KOPT-K1 (cell line): Measurements from ENCODE around the gene ABLIM1.

ENCODE experiments used
- H3K27ac ChIP-seq: fragments of 200-600 bp; sonication (generic); 2 replicates; pipeline ENCODE4 v1.5.1; 2016; ENCODE audit warnings: antibody characterized with exemption, mild to moderate bottlenecking, low read depth, low read length; ENCODE audit not compliant: poor library complexity, severe bottlenecking
- H3K36me3 ChIP-seq: fragments of 200-600 bp; sonication (generic); 2 replicates; pipeline ENCODE4 v1.5.1; 2017; ENCODE audit warnings: antibody characterized with exemption, mild to moderate bottlenecking, low read length, moderate library complexity; ENCODE audit not compliant: insufficient read depth
- H3K9me3 ChIP-seq: fragments of 200-600 bp; sonication (generic); 2 replicates; pipeline ENCODE4 v1.5.1; 2017; ENCODE audit warnings: antibody characterized with exemption, low read length, mild to moderate bottlenecking; ENCODE audit not compliant: insufficient read depth, poor library complexity, severe bottlenecking

ABLIM1 gene

DNA sequence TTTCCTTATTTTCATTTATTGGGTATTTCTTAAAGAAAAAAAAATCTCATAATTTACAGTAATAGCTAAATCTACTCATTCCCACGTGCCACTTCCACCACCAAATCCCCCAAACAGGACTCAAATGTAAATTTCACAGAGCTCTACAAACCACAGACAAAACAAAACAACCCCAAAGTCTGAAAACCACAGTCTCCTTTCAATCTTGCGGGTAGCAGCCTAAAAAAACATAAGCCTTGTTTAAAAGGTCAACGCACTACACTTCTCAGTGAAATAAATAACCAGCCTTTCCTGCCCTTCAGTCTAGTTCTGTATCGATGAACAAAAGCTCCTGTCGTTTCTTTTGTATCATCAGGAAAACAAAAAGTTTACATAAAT lies 132.0 kb downstream of the ABLIM1 start:
- H3K36me3 ChIP-seq, result no peaks in the 10 kb centered on the region
- H3K27ac ChIP-seq, result peak overlapping the region; percentile 63
- H3K9me3 ChIP-seq, result no peaks in the 10 kb centered on the region

DNA sequence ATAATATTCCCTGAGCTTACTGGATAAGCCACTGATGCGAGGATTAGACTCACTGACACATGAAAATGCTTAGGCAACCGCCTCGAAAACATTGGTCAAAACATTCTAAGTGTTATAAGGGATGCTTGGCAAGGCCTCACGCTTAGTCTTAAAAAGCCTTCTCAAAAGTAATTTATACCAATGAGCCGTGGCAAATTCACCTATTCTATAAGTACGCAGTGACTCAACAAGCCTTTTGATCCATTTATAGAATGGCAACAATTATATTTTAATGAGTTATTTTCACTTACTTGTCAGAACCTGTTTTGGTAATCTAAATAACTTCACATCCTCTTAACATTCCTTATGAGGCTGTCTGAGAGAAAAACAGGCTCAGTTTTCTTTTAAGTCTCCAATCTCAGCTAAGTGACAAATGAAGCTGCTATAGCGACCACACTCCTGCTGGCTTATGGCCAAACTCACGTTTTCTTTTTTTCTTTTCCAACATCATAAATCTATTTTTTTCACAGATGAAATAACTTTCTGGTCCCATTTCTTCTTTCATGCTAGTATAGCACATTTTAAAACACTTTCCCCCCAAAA lies 132.6 kb downstream of the ABLIM1 start:
- Histone ChIP-seq H3K27ac (no peak overlapping the region), H3K9me3 (no peaks in the 10 kb centered on the region), H3K36me3 (no peaks in the 10 kb centered on the region)

DNA sequence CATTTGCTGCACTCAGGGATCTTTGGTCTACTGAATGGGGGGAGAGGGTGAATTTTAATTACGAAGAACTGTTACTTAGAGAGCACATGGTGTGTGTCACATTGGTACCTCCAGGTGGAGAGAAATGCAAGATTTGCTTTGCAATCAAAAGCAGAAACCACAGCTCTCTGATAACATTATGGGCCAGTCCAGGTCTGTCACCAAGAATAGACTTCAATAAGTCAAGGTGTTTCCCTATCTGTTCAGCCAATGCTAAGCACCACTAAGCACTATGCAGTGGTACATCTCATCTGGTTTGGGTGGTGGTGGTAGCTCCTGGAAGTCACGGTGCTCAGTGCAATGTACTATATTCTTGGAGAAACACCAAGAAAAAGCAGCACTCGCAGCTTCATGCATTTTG lies 134.2 kb downstream of the ABLIM1 start:
- no peaks in the 10 kb centered on the region for H3K36me3 ChIP-seq
- no peaks in the 10 kb centered on the region for H3K9me3 ChIP-seq
- no peak overlapping the region for H3K27ac ChIP-seq

DNA sequence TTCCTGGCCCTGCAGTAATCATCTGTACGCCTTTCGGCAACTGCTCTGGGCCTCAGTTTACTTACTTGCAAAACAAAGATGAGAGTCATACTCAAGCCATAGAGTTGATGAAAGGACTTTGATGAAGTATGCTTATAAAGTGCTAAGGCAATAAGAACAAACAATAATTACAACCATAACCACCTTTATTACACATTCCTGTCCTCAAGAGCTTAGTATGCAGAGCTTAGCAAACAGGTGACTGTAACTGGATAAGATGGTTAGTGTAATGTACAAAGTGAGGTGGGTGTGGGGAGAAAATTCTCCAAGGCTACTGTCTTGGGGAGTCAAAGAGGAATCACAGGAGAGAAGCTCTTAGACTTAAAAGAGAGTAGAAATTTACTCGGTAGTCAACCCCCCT lies 136.8 kb downstream of the ABLIM1 start:
- H3K36me3 ChIP-seq, result no peaks in the 10 kb centered on the region
- no peaks in the 10 kb centered on the region for H3K9me3 ChIP-seq
- H3K27ac ChIP-seq, result no peak overlapping the region

DNA sequence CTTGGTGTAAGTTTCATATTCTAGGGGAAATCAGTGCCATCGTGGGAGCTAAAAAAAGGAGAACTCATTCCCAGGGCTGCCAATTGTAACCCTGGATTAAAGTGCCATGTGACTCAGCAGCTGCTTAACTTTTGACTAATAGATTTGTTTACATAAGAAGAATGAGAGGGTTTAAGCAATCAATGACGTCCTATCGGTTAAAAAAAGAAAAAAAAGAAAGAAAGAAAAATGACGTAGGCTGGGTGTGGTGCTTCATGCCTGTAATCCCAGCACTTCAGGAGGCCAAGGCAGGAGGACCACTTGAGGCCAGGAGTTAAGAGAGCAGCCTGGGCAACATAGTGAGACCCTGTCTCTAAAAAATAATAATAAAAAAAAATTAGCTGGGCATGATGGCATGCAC lies 137.6 kb downstream of the ABLIM1 start:
- no peaks in the 10 kb centered on the region for H3K9me3 ChIP-seq
- H3K27ac ChIP-seq, result no peak overlapping the region
- H3K36me3 ChIP-seq, result no peaks in the 10 kb centered on the region

DNA sequence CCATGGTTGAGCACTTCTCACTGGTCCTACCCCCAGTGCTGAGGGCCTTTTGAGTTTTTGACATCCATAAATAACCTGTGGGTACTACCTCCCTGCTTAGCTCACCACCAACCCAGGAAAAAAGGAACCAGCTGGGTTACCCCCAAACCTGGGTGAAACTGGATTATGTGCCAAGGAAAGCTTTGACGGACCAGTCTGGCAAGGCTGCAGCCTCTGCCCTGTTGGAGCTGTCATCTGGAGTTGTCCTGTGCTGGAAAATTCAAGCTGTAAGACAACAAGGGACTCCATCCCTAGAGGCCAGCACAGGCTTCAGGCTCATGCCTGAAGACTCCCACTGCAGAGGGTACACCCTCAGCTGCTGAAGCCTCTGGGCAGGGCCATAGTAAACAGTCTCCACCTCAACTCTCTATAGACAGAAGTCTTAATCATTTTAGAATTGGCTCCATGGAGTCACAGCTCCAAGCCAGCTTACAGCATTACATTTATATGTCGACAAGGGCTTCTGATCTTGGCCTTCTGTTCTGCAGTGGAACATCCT lies 138.2 kb downstream of the ABLIM1 start:
- H3K9me3 ChIP-seq, result no peaks in the 10 kb centered on the region
- H3K27ac ChIP-seq, result no peak overlapping the region
- H3K36me3 ChIP-seq, result no peaks in the 10 kb centered on the region

DNA sequence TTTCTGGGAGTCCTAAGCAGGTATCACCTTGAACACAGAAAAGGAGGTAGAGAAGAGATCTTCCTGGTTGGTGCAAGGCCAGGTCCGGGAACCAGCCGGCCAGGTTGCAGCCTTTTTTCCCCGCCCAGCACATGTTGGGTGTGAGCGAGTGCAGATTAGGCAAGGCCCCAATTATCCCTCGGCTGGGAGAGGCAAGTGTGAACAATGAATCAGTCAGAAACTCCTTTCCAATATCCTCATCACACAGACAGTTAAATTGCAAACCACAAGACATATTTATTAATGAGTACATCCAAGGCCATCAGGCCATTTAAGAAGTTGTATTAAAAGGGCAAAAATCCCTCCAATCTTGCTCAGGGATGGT lies 138.8 kb downstream of the ABLIM1 start:
- Histone ChIP-seq H3K27ac (no peak overlapping the region), H3K36me3 (no peaks in the 10 kb centered on the region), H3K9me3 (no peaks in the 10 kb centered on the region)

DNA sequence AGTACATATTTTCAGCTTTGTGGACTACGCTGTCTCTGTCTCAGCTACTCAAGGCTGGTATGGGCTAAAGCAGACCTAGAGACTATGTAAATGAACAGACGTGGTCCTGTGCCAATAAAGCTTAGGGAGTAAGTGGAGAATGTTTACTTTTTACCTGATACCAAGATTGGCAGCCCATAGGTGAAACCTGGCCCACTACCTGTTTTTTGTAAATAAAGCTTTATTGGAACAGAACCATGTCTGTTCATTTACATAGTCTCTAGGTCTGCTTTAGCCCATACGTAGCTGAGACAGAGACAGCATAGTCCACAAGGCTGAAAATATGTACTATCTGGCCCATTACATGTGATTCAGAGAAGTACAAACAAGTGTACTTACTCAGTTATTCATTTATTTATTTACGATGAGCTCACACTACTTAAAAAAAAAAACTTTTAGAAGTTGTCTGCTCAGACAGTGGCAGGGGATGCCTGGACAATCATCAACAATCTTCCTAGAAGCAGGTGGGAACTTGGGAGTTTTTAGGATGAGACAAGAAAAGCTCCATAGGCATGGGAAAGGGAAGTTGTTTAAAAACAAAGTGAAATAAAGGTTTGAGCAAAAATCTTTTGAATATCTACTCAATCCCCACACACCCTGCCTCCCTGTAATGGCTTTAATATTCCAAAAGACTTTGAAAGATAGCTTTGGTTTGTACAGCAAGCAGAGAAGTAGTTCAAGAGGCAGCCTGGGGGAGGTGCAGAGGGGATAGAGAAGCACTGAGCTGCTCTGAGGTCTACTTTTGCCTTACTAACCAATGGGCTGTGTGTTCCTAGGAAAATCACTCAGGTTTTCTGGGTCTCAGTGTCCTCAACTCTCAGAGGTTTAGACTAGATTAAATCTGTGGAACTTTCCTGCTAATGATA lies 139.4 kb downstream of the ABLIM1 start:
- H3K27ac ChIP-seq, result no peak overlapping the region
- H3K36me3 ChIP-seq, result no peaks in the 10 kb centered on the region
- no peaks in the 10 kb centered on the region for H3K9me3 ChIP-seq

DNA sequence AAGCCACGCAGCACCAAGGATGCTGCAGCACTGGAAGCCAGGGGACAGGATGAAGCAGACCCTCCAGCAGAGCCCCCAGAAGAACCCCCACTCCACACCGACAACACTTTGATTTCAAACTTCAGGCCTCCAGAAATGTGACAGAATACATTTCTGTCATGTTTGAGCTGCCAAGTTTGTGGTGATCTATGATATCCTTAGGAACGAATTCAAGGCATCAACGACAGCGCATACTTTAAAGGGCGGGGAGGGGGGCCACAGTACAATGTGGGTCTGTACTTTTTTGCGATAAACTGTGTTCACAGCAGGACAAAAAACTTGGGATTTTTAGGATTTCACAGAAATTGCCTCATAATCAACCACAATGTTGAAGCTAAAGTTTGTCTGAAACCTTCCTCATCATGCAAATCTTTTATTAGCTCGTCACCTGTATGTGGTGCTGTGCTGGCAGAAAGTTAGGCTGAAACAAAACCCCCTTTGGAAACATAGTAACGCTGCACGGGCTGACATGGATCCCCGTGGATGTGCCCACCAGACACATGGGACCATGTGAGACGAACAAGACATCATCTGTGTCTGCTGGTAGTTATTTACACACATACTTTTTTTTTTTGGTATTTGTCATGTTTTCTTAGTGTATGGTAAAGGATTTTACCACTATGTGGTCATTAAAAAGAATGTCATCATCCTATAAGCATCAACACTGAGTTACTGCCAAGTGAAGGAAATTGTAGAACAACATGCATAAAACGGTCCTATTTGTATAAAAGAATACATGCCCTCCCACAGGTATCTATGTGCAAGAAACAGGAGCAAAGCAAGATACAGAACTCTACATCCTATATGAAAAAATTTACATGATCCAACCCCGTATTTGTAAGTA lies 140.5 kb downstream of the ABLIM1 start:
- no peaks in the 10 kb centered on the region for H3K36me3 ChIP-seq
- no peaks in the 10 kb centered on the region for H3K9me3 ChIP-seq
- H3K27ac ChIP-seq, result no peak overlapping the region

DNA sequence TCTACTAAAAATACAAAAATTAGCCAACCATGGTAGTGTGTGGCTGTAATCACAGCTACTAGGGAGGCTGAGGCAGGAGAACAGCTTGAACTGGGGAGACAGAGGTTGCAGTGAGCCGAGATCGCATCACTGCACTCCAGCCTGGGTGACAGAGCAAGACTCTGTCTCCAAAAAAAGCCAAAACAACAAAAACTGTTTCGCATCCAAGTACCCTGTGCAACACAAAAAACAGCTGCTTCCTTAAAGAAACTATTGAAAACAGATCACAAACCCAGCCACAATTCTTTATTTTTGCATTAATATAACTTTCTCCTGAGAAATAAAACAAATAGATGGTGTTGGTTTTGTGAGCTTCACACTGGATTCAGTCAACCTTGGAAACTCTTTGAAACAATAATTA lies 141.7 kb downstream of the ABLIM1 start:
- no peak overlapping the region for H3K27ac ChIP-seq
- no peaks in the 10 kb centered on the region for H3K36me3 ChIP-seq
- H3K9me3 ChIP-seq, result no peaks in the 10 kb centered on the region

DNA sequence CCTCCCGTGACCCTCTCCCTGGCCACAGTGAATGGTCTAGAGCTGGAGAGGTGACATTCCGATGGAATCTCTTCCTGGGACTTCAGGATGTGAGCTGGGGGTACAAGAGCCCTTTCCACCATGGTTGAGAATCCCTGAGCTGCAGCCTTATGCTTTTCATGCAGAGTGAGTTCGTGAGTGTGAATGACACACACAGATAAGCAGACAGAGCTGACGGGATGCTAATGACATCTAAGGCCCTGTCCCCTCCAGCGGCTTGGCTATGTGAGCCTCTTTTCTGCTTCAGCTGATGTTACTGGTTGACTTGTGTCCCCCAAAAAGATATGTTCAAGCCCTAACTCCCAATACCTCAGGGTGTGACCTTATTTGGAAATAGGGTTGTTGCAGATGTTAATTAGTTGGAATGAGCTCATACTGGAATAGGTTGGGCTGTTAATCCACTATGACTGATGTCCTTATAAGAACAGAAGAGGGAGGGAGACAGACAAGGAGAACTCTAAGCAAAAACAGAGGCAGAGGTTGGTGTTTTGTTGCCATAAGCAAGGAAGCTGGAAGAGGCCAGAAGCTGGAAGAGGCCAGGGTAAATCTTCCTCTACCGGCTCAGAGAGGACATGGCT lies 142.7 kb downstream of the ABLIM1 start:
- no peaks in the 10 kb centered on the region for H3K9me3 ChIP-seq
- no peak overlapping the region for H3K27ac ChIP-seq
- H3K36me3 ChIP-seq, result no peaks in the 10 kb centered on the region

DNA sequence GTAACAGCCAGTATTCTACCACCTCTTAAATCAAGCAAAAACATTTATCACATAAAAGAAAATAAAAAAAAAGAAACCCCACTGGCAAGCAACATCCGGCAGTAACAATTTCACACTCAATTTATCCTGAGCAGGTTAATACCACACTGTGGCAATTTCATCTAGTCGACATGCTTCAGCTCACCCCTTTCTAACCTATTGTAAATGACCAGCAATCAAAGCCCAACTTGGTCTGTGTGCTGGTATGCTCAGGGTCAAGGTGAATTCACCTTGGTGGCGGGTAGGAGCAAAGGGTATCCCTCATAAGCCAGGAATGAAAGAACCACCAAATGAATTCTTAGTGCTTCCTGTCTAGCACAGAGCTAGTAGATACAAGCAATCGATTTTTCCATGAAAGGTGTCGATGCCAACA lies 144.7 kb downstream of the ABLIM1 start:
- Histone ChIP-seq H3K9me3 (no peaks in the 10 kb centered on the region), H3K36me3 (no peaks in the 10 kb centered on the region), H3K27ac (no peak overlapping the region)

DNA sequence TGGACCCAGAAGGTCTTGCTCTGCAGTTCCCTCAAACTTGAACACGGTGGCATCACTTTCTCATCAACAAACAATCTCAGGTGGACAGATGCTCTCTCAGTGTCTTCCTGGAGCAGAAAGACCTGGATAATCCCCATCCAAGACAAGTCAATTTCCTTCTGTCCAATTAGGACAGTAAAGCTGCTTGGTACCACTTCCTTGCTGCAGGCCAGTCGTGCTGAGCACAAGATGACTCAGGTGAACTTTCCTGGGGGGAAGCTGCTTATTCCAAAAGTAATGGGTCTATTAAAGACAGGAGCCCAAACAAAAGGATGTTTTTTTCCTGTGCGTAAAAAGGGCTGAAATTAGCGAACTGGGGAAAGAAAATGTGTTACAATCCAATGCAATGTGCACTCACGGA lies 146.2 kb downstream of the ABLIM1 start:
- H3K27ac ChIP-seq, result no peak overlapping the region
- H3K9me3 ChIP-seq, result no peaks in the 10 kb centered on the region
- no peaks in the 10 kb centered on the region for H3K36me3 ChIP-seq

DNA sequence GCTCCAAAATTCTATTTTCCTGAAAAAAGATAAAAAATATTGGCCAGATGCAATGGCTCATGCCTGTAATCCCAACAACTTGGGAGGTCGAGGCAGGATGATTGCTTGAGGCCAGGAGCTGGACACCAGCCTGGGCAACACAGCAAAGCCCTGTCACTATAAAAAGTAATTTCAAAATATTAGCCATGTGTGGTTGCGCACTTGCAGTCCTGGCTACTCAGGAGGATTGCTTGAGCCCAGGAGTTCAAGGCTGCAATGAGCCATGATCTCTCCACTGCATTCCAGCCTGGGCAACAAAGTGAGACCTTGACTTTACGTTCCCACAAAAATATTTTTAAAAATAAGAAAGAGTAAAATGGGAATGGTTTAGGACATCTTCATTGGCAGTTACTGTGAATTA lies 149.7 kb downstream of the ABLIM1 start:
- no peaks in the 10 kb centered on the region for H3K9me3 ChIP-seq
- H3K27ac ChIP-seq, result no peak overlapping the region
- no peaks in the 10 kb centered on the region for H3K36me3 ChIP-seq

DNA sequence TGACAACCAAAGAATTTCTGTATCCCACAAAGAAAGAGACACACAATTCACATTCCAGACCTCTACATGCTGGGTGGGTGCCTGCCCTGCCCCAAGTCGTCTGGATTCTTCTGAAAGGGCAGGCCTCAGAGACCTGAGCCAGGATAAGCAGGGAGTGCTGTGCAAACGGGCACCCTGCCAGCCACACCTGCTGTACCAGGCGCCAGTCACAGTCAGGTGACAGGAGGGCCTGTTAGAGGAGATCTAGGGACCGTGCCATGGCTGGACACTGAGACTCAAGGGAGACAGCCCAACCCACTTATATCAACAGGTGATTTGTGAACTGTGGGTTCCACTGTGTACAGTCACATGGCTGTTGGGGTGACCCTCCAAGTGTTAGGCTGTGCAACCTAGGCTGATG lies 150.6 kb downstream of the ABLIM1 start:
- Histone ChIP-seq H3K27ac (no peak overlapping the region), H3K9me3 (no peaks in the 10 kb centered on the region), H3K36me3 (no peaks in the 10 kb centered on the region)
